Lower leg skin (tissue), 3 donors: ENCODE results near the gene CORIN.

Experiments used
- CTCF ChIP-seq, 3 donors: fragments of 450-650 bp; IDR thresholded peaks; one replicate each; pipeline ENCODE4 v1.5.1; 2016; ENCODE audit warnings: antibody characterized with exemption in 3 of 3, mild to moderate bottlenecking in 3 of 3, moderate library complexity in 2 of 3
- POLR2A ChIP-seq, 2 donors: fragments of 450-650 bp; IDR thresholded peaks; one replicate each; pipeline ENCODE4 v1.6.1; 2016 to 2017; ENCODE audit warnings: antibody characterized with exemption in 2 of 2, mild to moderate bottlenecking in 1 of 2, moderate library complexity in 1 of 2

DNA sequence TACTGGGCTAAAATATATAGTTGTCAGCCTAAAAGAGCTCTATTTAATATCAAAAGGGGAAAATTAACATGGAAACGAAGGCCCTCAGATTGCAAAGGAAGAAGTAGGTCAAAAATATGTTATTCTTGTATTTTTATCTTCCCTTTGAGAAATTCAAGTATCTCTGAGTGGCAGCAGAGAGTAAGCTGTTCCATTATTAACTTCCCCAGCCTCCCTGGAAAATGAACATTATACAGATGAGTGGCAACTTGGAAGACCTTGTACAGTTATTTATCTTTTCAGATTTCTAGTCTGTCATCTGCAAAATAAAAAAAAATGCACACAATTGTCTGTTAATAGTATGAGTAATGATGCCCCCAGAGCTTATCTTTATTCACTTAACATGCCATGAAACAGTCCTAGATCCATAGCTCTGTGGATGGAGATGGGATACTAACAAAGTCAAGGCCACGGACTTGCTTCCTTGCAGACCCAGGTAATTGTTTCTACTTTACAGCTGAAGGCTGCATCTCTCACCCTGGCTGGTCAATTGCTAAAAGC lies 93.0 kb downstream of the CORIN start:
- no peak for TF ChIP-seq CTCF (IDR thresholded peaks at IDR 0.05)
- TF ChIP-seq POLR2A (IDR thresholded peaks at IDR 0.05), result no peak
